NCI-H2171 (cell line): ENCODE measurements around the gene PALM.
"Not testable (repeated sequence)": the region's sequence is repeated elsewhere in the genome, so short reads cannot be mapped to it uniquely, and the experiment has no call there.

Source experiments
- DNase-seq: peaks from one replicate; lab custom pipeline; 2025; lab: John Stamatoyannopoulos, UW

The PALM gene

DNA sequence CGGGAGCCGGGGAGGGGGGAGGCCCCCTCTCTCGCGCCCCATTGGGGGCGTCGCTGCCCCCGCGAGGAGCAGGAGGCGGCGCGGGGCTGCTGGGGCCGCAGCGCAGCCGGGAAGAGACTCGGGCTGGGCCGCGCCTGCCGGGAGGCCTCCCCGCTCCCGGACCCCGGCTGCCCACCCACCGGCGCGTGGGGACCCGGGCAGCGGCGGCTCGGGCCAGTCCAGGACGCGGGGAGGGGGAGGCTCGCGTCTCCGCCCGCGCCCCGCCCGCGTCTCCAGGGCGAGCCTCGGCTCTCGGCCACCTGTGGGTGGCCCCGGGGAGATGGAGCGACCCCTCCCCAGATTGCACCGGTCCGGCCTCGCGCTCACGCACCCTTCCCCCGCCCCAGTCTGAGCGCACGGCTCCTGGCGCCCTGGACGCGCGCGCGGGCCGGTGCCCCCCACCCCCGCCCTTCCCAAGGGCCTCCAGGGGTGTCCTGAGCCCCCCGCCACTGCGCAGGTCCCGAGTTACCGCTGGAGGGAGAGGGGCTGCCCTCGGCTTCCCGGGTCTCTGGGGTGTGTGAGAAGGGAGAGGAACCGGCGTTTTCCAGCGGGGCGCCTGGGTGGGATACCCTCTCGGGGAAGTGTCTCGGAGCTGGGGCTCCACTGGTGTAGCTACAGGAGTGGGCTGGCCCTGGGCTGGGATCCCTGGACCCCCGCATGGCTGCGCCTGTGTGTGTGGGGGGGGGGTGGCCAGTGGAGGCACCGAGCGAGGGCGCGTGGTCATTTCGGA, 645 bp downstream of the PALM start:
- DNase-seq = no peak

DNA sequence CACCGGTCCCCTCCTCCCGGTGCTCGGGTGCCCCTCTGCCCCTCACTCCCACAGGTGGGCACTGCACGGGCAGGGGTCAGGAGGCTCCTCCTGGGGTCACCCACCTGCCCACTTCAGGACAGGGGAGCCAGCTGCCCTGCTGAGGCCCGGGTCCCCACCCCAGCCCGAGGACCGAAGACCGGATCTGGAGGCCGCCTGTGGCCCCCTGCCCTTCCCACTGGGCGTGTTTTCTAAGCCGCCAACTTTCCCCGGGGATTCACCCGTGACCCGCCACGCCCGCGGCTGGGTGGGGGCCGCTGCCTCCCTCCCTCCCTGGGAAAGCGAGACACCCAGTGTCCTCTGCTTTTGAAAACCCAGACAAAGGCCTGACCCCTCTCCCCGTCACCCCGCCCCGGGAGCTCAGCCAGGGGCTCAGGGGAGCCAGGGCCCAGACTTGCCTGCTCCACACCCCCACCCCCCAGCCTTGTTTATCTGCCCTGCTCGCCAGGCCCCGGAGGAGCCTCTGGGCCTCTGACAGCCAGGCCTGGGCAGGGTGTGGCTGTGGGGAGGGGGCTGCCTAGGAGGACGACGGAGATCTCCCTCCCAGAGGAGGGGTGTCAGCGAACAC, 1.3 kb downstream of the PALM start:
- no peak for DNase-seq

GRCh38 chr19:710767-711166, 2.0 kb downstream of the PALM start:
- DNase-seq = no peak

GRCh38 chr19:711254-711653, 2.5 kb downstream of the PALM start:
- DNase-seq = no peak

DNA sequence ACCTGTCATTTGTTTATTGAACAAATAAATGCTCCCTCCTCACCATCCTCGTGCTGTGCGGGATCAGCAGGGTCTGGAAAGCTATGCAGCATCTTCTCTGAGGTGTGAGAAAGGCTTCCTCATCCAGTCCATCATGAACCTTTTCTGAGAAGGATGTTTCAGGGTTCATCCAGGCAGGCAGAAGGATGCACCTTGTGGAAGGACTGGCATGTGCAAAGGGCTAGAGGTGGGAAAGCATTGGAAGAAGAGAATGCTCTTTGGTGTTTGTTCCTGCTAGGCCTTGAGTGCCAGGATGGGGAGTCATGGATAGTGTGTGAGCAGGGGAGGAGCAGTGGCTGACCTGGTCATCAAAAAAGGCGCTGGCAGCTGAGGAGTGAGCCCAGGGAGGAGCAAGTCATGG, 6.6 kb downstream of the PALM start:
- DNase-seq = no peak

DNA sequence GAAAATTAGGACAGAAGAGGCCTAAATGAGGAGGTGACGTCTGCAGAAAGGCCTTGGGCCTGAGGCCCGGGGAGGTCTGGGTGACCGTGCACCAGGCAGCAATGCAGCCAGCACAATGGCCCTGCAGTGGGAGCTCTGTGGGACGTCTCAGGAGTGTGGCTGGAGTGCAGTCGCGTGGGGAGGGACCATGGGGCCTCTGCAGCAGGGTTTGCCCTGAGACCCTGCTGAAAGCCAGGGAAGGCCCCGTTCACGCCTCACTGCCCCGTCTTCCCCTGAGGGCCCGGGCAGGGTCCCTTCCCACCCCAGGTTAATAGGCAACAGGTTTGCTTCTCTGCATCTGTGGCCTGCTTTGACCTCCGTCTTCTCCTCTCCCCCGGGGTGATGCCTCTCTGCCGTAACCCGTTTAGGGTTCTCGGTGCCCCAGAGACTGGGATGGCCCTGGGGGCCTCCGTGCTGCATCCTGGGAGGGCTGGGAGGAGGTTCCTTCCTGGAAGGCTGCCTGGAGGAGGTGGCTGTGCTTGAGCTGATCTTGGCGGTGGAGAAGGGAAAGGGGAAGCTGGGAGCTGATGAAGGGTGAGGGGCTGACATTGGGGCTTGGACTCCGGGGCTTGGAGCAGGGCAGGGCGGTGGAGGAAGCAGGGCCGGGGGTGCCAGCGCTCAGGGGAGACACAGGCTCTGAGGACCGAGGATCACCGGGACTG, 9.7 kb downstream of the PALM start:
- no peak for DNase-seq

- no peak for DNase-seq
Observed at GRCh38 chr19:718991-719512, 10.3 kb downstream of the PALM start.

DNA sequence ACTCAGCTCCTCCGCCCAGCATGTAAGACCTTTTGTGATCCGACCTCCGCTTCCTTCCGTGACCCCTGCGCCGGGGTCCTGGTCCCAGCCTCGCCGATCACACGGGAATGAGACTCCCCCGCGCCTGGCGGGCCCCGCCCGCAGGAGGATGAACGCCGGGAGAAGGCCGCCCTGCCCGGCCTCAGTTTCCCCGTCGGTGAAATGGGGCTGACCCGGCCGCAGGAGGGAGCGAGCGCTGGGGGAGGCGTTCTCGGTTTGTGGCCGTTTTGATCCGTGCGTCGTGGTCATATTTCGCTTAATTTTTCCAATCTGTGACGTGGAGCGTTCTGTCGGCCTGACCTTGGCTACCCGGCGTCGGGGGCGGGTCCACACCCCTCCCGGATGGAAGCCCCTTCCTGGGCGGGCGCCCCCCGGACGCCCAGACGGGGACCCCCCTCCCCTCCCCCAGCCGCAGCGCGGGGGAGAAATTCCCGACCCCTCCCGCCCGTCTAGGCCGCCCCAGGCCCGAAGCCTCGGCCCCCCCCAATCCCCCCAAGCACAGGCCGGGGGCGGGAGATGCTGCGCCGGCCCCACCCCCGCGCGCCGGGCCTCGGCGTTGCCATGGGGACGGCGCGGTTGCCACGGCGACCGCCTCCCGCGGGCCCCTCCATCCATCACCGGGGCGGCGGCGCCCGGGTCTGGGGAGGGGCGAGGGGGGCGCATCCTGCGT, 11.1 kb downstream of the PALM start:
- no peak for DNase-seq

- DNase-seq = no peak
Observed at GRCh38 chr19:720345-721160, 11.8 kb downstream of the PALM start.

DNA sequence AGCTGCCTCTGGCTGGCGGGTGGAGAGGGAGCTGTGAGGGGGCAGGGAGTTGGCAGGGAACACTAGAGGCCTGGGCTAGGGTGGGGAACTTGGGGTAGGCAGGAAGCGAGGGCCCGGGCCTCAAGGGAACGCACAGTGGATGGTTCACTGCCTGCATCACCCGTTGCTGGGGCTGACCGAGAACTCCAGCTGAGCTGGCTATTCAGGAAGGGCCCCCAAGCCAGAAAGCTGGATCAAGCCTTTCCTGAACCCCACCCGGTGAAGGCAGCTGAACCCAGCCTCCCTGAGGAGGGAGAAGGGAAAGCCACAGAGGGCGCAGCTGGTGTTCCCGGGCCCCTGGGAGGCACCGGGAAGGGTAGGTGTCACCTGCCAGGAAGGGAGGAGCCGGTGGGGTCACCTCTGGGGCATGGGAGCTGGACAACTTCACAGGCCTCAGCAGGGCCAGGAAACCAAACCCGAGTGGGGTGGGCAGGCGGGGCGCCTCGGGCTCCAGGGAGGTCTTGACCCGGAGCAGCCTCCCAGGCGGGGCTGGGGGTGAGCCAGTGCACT, 13.9 kb downstream of the PALM start:
- DNase-seq = no peak

GRCh38 chr19:723247-723646, 14.5 kb downstream of the PALM start:
- no peak for DNase-seq

DNA sequence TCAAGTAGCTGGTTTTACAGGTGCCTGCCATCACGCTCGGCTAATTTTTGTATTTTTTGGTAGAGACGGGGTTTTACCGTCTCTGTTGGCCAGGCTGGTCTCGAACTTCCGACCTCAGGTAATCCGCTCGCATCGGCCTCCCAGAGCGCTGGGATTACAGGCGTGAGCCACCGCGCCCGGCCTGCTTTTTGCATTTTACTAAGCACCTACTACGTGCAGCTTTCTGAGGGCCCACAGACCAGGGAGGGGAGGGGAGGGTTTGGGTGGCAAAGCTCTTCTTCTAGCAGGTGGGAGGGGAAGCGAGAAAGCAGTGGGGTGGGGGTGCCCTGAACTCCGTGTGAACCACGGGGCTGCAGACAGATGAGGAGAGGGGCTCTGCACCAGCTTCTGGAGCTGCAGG, 15.0 kb downstream of the PALM start:
- DNase-seq = no peak

GRCh38 chr19:725461-726089, 16.8 kb downstream of the PALM start:
- no peak for DNase-seq

- DNase-seq = no peak
Observed at GRCh38 chr19:726993-727956, 18.5 kb downstream of the PALM start.

GRCh38 chr19:728011-728410, 19.3 kb downstream of the PALM start:
- no peak for DNase-seq

DNA sequence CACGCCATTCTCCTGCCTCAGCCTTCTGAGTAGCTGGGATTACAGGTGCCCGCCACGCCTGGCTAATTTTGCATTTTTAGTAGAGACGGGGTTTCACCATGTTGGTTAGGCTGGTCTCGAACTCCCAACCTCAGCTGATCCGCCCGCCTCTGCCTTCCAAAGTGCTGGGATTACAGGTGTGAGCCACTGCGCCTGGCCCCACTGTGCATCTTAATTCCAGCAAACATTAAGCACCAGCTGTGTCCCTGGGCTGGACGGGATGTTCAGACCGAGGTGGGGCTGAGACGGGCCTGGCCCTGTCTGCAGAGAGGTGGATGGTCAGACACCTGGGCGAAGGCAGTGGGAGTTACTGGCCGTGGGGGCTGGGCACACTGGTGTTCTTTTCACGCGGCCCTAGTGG, 20.8 kb downstream of the PALM start:
- not testable (repeated sequence) for DNase-seq

GRCh38 chr19:729965-730668, 21.4 kb downstream of the PALM start:
- no peak for DNase-seq

GRCh38 chr19:731000-731399, 22.3 kb downstream of the PALM start:
- DNase-seq = no peak
